ENCODE measurements around the gene PRR13. TPM values are rescaled to one million over a fixed set of nuclear protein-coding genes. Genes with fewer than 3 reads are reported as not detected.
"Not testable (repeated sequence)": the region's sequence is repeated elsewhere in the genome, so short reads cannot be mapped to it uniquely, and the experiment has no call there.

PRR13 gene
- total RNA-seq, 1 donor: 60.0 TPM

- TF ChIP-seq, protein P1, sequence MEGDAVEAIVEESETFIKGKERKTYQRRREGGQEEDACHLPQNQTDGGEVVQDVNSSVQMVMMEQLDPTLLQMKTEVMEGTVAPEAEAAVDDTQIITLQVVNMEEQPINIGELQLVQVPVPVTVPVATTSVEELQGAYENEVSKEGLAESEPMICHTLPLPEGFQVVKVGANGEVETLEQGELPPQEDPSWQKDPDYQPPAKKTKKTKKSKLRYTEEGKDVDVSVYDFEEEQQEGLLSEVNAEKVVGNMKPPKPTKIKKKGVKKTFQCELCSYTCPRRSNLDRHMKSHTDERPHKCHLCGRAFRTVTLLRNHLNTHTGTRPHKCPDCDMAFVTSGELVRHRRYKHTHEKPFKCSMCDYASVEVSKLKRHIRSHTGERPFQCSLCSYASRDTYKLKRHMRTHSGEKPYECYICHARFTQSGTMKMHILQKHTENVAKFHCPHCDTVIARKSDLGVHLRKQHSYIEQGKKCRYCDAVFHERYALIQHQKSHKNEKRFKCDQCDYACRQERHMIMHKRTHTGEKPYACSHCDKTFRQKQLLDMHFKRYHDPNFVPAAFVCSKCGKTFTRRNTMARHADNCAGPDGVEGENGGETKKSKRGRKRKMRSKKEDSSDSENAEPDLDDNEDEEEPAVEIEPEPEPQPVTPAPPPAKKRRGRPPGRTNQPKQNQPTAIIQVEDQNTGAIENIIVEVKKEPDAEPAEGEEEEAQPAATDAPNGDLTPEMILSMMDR (IDR thresholded peaks at IDR 0.05; ENCODE audit: insufficient read depth, low read length): peak; percentile 19
- DNase-seq (ENCODE audit: low read depth): peak; percentile 51
- no peak overlapping the region for H3K4me3 ChIP-seq (ENCODE audit: low read depth, low read length)
These were observed 35.3 kb downstream of the PRR13 start for GRCh38 chr12:53476769-53477209.

DNA sequence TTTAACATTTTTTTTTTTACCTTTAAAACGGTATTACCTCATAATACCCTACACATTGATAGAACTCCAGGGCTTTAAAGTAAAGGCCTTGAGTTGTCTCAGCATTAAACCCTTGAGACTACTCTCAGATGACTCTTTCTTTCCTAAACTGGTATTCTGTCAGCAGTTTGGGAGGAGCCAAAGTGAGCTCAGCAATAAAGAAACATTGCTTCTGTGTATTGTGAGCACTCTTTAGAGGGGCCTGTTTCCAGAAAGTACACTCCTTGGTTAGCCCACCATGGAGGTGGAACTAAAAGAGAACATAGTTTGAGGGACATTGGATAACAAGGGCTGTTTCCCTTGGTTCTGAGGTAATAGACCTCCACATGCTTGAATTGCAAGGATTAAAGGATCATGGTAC lies 37.3 kb downstream of the PRR13 start:
- TF ChIP-seq, protein P1 (IDR thresholded peaks at IDR 0.05; ENCODE audit: insufficient read depth, low read length): no peak
- DNase-seq (ENCODE audit: low read depth): peak; percentile 34
- no peak overlapping the region for H3K4me3 ChIP-seq (ENCODE audit: low read depth, low read length)

GRCh38 chr12:53479331-53479730 lies 37.8 kb downstream of the PRR13 start:
- no peak for DNase-seq (ENCODE audit: low read depth)
- TF ChIP-seq, protein P1 (IDR thresholded peaks at IDR 0.05; ENCODE audit: insufficient read depth, low read length): no peak

GRCh38 chr12:53480491-53481442 lies 39.2 kb downstream of the PRR13 start:
- no peak for DNase-seq (ENCODE audit: low read depth)
- TF ChIP-seq, protein P1 (IDR thresholded peaks at IDR 0.05; ENCODE audit: insufficient read depth, low read length): no peak
- H3K4me3 ChIP-seq (ENCODE audit: low read depth, low read length): no peak overlapping the region

More at GRCh38 chr12:53479331-53479730, 37.8 kb downstream of the PRR13 start:
- H3K4me3 ChIP-seq (ENCODE audit: low read depth, low read length): no peak overlapping the region

DNA sequence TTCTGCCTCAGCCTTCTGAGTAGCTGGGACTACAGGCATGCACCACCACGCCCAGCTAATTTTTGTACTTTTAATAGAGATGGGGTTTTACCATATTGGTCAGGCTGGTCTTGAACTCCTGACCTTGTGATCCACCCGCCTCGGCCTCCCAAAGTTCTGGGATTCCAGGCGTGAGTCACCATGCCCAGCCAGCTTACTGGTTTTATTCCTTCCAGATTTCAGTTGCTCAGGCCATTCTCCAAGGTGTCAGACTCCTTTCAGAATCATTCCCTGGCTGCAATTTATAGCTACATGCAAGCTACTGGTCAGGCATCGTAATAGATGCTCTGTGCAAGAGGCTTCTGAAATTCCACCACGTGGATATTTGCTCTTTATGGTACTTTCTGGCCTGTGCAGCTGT lies 39.9 kb downstream of the PRR13 start:
- not testable (repeated sequence) for H3K4me3 ChIP-seq (ENCODE audit: low read depth, low read length)
- peak; percentile 75 for DNase-seq (ENCODE audit: low read depth)

DNA sequence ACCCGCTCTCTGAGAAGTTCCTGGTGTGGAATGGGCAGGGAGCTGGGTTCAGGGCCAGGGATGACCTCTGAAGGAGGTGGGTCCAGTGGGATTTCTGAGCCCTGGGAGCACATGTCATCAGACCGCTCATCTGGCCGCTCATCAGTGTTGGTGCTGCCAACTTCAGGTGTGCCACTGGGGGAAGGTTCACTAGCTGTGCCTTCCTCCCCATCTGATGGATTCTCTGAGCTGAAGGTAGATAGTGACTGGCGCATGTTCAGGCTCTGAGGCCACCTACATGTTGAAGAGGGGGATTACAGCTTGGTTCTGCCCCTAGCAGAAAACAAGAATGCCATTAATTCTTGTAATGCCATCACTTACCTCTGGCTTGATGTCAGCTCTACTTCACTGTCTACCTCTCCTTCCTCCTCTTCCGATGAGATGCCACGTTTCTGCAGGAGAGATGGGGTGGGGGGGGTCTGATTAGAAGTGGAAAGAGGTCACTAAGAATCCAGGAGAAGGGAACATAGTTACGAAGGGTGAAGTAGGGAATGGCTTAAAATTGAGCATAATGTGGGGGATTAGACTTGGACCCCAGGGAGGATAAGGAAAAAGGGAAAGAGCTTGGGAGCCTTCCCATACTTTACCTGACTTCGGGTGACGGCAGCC lies 40.5 kb downstream of the PRR13 start:
- no peak overlapping the region for H3K4me3 ChIP-seq (ENCODE audit: low read depth, low read length)
- DNase-seq (ENCODE audit: low read depth): no peak
- TF ChIP-seq, protein P1 (IDR thresholded peaks at IDR 0.05; ENCODE audit: insufficient read depth, low read length): peak; percentile 39

DNA sequence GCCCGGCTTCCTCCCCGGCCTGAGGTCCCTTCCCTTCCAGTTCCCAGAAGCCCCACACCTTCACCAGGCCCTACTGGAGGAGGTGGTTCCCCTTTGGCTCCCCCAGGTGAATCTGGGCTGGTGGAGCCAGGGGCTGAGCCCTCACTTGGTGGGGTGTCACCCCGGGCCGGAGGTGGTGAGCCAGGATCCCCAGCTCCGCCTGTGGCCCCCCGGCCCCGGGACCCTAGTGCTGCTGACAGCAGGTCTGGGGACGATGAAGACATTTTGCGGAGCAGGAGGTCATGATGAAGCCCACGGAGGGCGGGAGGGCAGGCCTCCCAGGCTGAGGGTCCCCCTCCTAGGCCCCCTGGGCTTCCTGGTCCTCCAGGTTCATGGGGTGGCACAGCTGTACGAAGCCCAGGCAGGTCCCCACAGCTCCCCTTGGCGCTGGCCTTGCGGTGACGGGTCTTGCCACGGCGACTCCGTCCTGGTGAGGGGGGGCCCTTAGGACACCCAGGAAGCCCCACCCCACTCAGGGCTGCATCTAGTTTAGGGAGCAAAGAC lies 41.2 kb downstream of the PRR13 start:
- no peak overlapping the region for H3K4me3 ChIP-seq (ENCODE audit: low read depth, low read length)
- no peak for DNase-seq (ENCODE audit: low read depth)
- TF ChIP-seq, protein P1 (IDR thresholded peaks at IDR 0.05; ENCODE audit: insufficient read depth, low read length): no peak

Measured in fibroblast of the aortic adventitia (primary cell).